Hematopoietic multipotent progenitor cell treated with erythropoietin and hydrocortisone succinate and interleukin-3 and kit ligand, for 17 days (in vitro differentiated cells): ENCODE measurements around the gene GLIS1.
"Not testable (repeated sequence)": the region's sequence is repeated elsewhere in the genome, so short reads cannot be mapped to it uniquely, and the experiment has no call there.

Experiments
- DNase-seq: peaks from one replicate; pipeline ENCODE4 v3.0.0-alpha.2; 2015; ENCODE audit warnings: low spot score

The GLIS1 gene

DNA sequence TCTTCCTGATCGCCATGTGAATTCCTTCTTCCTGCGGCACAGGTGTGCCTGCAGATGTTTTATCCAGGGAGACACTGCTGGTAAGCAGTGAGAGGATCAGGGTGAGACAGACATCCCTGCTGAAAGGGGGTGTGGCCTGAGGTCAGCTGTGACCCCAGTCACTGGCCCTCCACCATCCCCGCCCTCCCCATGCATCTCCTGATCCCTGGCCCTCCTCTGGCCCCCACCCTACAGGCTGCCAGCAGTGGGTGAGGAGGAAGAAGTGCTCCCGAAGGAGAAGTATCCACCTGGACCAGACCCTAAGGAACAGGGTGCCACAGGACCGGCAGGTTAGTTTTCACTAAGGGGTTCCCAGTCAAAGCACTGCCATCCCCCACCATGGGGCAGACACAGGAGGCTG lies 85.3 kb downstream of the GLIS1 start:
- no peak for DNase-seq

DNA sequence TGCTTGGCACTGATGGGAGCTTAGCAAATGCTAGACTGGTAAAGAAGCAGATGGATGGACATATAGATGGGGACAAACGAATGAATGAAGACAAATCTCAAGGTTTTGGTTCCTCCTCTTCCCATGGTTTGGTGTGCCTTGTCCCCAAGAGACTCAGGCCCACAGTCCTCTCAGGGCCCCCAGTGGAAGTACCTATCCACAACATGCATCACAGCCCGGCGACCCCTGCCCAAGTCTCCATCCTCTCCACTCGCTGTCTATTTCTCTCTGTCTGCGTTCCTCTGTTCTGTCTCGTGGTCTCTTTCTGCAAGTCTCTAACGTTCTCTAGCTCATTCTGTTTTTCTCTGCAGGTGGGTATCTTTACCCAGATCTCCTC lies 85.8 kb downstream of the GLIS1 start:
- DNase-seq: no peak

DNA sequence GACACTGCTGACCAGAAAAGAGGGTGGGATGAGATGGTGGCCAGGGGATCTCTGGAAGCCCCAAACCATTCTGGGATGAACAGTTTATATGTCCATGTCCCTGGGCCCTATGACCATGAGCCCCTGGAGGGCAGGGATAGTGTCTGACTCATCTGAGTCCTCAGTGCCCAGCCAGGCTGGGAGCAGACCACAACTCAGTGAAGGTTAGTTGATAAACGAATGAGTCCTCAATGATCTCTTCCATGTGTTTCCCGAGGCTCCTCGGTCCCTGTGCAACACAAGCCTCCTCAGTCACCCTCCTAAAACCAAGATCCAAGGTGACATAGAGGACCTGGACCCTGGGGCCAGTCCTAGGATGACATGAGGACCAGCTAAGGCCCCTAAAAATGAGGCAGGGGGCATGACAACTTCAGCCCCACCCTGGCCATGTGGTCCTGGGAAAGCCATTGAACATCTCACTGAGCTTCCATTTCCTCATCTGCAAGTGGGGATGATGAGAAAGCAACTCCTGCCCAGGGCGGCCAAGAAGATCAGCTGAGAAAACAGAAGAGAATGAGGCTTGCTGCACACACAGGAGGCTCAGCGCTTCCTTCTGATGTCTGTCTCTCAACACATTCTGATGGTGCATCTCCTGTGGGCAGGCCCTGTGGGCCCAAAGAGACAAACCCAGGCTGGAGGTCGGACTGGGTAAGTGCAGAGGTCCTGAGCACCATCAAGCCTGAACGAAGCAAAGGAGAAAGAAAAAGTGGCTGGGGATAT lies 86.3 kb downstream of the GLIS1 start:
- DNase-seq: no peak

DNA sequence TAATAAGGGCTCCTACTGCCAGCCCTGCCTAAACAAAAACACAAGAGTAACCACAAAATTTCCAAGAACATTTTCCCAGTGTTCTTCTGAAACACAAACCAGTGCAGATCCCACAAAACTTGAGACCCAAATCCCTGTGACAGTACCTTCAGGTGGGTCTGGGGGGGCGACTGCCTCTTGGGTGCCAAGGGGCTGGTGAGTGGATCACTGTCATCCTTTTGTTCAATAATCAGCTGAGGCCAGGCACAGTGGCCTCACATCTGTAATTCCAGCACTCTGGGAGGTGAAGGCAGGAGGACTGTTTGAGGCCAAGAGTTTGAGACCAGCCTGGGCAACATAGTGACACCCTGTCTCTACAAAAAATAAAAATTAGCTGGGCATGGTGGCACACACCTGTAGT lies 87.6 kb downstream of the GLIS1 start:
- DNase-seq: no peak

DNA sequence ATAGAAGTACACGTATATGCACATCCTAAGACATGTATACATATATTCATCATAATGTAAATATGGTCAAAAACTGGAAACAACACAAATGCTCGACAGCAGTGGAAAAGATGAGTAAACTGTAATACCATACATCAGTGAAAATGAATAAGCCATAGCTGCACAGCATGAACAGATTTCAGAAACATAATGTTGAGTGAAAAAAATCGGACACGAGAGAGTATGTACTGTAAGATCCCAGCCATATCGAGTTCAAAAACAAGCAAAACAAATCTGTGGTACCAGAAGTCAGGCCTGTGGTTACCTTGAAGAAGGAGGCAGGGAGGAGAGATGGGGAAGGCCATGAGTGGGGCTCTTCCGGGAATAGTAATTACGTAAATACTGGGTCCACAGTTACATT lies 90.4 kb downstream of the GLIS1 start:
- DNase-seq: no peak

DNA sequence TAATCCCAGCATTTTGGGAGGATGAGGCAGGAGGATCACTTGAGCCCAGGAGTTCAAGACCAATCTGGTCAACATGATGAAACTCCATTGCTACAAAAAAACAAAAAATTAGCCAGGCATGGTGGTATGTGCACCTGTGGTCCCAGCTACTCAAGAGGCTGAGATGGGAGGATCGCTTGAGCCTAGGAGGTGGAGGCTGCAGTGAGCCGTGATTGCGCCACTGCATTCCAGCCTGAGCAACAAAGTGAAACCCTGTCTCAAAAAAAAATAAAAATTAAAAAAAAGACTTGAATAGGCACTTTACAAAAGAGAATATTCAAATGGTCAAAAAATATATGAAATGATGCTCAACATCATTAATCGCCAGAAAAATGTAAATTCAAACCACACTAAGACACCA lies 91.0 kb downstream of the GLIS1 start:
- DNase-seq: not testable (repeated sequence)

DNA sequence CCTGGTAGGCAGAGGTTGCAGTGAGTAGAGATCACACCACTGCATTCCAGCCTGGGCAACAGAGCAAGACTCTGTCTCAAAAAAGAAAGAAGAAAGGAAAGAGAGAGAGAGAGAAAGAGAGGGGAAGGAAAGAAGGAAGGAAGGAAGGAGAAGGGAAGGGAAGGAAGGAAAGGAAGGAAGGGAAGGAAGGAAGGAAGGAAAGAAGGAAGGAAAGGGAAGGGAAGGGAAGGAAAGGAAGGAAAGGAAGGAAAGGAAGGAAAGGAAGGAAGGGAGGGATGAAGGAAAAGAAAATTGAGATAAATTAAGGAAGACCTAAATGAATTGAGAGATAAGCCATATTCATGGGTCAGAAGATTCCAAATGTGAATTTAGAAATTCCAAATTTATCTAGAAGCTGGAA lies 92.2 kb downstream of the GLIS1 start:
- no peak for DNase-seq

DNA sequence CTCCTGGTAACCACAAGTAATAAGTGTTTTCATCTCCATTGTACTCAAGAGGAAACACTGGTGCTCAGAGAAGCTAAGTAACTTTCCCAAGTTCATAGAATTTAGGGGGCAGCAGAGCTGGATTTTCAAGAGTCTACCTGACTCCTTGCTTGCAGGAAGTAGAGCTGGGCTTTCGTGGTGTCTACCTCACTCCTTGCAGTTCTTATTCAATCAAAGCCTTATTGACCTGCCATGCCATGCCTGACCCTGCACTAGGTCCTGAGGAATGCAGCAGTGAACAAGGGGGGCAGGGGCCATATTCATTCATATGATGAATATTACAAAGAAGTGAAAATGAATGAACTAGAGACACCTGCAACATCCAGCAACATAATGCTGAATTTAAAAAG lies 93.3 kb downstream of the GLIS1 start:
- no peak for DNase-seq

DNA sequence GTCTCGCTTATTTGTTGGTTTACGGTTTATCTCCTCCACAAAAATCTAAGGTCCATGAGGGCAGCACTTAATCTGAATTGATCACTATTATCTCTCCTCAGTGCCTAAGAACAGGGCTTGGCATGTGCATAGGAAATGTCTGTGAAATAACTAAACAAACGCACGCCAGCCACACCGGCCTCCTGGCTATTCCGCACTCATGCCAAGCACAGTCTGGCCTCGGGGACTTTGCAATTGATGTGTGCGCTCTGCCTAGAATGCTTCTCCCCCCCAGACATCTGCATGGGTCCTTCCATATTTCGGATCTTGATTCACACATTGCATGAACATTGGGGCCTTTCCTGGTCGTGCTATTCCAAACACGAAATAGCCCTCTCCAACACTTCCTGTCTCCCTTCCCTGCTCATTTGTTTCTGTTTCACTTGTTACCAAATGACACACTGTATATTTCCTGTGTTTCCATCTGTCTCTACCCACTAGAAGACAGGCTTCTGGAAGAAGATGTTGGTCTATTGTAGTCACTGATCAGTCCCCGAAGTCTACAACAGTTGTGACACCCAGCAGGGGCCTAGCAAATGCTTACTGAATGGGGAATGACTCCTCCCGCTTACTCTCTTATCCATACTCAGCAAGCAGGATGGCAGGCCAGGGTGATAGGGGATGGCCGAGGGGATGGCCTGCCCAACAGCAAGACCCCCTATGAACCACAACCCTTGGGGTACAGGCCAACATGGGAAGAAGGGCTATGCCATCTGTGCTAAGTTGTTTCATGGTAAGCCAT lies 93.9 kb downstream of the GLIS1 start:
- DNase-seq: no peak

DNA sequence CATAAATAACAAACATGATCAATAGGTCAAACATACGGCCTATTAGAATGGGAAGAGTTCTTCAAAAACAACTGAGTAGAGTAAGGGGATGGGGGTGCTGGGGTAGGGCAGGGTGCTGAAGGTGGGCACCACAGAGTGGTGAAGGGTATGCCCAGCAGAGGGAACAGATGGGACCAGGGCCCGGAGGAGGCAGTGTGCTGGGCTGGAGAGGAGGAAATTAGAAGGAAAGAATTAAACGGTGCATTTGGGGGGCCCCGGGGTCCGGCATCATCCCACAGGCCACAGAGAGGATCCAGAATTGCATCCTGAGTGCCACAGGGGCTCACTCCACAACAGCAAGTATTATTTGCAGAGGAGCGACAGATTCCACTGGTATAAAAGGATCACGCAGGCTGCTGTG lies 94.5 kb downstream of the GLIS1 start:
- no peak for DNase-seq

DNA sequence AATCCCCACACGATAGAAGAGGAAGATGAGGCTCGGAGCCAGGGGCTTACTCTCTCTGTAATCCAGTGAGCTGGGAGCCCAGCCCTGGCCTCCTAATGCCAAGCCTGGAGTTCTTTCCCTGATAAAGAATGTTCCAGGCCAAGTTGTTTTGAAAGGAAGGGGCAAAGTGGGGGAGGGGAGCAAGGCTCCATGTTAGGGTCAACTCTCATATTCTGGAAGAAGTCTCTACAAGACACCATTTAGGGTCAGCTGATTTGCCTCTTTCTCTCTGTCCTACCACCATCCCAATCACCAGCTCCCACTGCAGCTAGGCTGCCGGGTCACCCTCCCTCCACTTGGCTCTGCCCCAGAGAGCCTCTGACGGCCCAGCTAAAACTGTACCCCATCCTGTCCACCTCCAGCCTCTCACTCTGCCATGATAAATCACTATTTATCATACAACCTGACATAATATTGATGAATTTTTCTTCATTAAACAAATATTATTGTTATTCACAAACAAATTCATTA lies 95.0 kb downstream of the GLIS1 start:
- no peak for DNase-seq

DNA sequence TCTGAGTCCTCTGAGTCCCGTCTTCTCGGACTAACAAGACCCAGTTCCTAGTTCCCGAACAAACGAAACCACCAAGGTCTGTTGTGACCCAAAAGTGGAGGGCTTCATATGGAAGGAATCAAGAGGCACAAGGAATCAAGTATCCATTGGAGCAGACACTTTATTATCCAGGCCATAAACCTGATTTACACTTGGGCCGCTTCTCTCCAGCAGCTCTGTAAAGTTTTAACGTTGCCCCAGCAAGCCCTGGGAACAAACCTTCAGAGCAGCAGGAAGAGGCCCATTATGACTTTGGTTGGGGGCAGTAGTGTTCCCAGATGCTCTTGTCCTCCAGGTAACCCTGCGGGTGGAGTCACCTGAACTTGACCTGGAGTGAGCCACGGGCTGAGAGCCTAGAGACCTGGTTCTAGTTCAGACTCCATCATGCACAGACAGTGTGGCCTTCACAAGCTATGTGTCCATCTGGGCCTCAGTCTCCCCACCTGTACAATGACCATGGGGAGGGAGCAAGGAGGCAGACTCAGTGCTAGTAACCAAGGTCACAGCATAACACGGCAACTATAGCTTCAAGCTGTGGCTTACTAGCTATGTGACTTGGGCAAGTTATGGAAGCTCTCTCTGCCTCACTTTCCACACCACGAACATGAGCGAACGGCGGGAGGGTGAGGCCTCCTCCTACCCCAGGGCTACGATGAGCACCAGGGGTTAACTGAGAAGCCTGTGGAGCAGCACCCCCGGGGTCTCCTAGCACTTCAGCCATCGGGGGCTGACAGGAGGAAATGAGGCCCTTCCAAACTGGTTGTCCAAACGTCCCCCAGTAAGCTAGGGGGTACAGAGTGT lies 95.7 kb downstream of the GLIS1 start:
- DNase-seq: no peak

DNA sequence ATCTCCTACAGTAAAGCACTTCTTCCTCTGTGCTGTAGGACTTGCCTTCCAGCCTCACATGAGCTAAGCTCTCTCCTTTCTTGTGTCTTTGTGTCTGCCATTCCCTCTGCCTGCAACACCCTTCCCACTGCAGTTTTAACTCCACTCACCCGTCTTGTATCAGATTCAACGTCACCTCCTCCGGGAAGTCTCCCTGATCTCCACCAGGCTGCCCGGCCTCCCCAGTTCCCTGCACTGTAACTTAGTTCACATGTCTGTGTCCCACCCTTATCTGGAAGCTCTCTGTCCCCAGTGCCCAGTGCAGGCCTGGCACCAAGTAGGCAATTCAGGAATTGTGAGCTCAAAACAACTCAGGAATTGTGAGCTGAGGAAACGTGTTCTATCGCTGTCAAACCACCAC lies 96.4 kb downstream of the GLIS1 start:
- no peak for DNase-seq

DNA sequence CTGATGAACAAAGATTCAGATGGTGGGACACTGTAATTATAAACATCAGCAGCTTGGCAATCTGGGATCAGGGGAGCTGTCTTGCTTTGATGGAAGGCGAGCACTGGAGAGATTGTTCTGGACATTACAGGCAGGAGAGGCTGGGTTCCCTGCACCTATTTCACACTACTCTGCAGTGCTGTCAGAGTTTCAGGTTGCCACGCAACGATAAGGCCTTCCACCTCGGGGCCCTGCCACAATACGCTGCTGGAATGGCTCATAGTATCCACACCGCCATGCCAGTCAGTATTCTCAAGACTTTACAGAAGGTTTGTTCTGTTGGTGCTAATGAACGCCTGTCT lies 96.8 kb downstream of the GLIS1 start:
- no peak for DNase-seq

DNA sequence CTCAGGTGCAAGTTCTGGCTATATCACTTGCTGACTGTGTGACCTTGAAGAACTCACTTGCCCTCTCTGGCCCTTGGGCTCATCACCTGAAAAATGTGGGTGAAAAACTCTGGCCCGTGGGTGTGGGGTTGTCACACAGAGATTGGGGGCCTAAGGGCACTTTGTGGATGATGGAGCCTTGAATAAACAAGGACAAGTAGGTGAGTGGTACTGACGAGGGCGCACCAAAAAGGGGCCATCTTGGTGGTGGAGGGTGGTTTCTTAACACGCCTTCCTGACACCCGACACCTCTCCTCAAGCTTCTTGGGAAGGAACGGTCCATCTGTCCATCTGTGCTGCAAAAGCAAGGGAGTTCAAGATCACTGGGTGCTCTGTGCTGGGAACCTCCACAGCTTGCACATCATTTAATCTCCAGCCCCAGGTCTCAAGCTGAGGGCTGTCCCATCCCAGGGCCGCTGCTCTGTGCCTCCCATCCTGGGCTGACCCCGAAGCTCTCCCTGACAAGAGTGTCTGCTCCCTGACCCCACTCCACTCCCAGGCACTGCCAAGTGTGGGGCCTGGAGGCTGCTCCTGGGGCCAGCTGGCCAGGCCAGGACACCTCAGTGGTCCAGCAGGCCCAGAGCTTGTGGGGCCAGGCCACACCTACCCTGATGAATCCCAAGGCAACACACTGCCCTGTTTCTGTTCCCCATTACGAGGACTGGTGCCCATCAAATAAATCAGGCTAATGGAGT lies 97.3 kb downstream of the GLIS1 start:
- DNase-seq: no peak

DNA sequence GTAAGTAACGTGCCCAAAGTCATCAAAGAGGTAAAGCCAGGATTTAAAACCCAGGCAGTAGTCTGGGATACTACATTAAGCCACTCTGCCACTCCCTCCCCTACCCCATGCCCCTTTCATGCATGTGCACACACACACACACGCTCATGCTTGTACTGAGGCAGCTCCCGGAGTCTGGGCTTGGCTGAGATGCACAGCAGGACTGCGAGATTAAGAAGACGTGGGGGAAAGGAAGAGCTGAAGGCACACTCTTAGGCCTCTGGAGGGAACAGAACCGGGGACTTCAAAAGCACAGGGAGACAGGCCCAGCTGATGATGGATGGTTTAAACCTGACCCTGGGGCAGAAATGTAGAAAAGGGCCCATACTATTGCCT lies 98.3 kb downstream of the GLIS1 start:
- DNase-seq: no peak

DNA sequence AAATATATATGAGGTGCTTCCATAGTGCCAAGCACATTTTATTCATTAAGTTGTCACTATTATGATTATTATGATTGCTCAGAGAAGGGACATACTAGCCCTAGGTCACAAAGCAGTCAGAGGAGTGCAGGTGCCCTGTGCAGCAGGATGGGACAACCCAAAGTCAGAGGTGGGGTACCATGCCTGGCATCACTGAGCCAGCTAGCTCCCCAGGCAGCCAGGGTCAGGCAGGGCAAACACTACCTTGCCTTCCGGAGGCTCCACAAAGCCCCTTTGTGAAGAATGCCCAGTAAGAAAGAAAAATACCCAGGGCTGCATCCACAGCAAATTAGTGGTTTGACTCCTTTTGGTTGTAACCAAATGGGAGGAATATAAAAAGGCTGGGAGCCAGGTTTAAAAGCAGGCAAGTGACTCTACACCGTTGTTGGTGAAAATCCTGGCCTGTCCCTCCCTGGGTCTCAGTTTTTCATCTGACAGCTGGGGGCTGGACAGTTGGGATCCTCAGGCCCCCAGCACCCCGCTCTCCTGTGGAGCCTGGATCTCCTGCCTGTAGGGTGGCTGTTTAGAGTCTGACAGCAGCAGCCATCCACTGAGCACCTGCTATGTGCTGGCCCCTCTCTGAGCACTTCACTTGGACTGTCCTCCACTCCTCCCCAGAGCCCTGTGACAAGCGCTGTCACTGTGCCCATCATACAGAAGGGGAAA lies 98.8 kb downstream of the GLIS1 start:
- DNase-seq: no peak

DNA sequence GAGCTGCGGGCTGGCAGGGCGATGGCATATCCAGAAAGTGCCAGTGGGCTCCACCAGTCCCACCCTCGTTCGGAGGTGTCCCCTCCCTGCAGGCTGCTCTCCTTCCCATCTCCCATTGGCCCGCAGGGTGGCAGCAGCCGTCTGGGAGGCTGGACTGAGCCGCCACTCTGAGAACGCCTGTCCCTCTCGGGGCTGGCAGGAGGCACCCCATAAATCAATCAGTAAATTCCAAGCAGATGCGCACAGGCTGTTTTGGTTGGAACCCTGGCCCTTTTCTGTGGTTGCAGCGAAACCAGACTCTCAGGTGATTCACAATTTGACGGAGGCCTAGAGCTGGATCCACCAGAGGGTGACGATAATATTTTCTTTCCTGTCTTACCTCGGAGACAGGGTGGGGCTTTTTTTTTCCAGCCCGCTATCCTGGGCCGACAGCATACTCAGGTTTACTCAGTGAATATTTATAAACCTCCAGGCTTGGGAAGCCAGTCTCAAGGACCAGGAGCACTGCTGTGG lies 99.7 kb downstream of the GLIS1 start:
- DNase-seq: no peak

DNA sequence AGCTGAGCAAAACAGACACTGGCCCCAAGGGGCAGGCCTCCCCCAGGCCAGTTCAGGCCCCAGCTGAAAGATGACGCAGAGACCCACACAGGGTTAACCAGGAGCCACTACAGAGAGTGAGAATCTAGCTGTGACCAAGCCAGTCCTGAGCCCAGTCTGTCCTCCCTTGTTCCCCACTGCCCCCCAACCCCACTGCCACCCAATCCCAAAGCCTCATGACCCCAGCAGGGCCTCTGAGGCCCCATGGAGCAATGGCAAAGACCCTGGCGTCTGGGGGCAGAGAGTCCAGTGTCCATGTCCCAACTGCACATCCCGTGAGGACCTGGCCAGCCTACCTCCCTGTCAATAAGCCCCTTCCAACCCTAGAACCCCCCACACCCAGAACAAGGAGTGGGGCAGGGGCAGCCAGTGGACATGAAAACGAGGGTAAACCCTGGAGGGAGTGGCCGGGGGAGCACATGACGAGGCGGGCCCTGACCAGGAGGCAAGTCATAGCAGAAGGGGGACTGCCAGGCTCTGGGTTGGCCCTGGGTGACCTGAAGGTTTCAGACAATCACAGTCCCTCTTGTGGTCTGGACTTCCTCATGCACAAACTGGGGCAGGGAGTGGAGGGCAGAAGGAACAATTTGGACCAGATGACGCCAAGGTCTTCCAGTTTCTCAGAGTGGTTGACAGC lies 100.5 kb downstream of the GLIS1 start:
- no peak for DNase-seq

DNA sequence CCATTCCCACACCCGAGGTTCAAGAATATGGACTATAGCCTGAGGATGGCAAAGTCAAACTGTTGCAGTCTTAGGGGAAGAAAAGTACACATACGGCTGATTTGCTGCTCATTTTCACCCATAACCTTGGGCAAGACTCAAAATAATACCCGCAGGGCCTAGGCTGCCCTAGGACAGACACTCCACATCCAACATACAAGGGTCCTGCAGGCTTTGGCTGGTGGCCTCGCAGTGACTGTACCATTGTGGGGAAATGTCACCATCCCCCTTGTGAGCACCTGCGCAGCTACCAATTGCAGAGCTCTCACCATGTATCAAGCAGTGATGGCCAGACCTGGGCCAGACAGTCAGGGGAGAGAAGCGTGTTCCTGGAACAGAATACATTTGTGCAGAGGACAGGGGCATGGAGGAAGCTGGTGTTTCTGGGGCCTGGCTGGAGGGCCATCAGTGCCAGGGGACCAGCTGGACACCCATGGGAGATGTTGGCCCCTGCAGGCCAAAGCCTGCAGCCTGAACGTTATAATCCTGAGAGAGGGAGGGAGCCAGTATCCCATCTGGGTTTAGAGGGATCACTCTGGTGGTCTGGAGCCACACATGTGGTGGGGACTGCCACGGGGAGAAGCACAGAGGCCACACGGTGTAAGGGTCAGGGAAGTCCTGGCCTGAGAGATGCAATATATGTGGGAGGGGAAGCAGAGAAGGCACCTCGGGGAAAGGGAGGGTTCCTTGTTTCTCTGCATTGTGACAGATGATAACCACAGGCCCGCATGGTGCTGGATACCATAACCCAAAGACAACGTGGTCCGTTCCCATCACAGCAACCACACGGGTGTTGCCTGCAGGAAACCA lies 101.2 kb downstream of the GLIS1 start:
- DNase-seq: no peak
